ENCODE data around the gene PEMT. TPM values are rescaled to one million over a fixed set of nuclear protein-coding genes. Genes with fewer than 3 reads are reported as not detected.

Gene PEMT
- polyA plus RNA-seq, 5 donors = 22.5 to 40.0 (median 28.3) TPM

- no peak for DNase-seq
Measured at GRCh38 chr17:17572010-17572785, 19.3 kb downstream of the PEMT start.

DNA sequence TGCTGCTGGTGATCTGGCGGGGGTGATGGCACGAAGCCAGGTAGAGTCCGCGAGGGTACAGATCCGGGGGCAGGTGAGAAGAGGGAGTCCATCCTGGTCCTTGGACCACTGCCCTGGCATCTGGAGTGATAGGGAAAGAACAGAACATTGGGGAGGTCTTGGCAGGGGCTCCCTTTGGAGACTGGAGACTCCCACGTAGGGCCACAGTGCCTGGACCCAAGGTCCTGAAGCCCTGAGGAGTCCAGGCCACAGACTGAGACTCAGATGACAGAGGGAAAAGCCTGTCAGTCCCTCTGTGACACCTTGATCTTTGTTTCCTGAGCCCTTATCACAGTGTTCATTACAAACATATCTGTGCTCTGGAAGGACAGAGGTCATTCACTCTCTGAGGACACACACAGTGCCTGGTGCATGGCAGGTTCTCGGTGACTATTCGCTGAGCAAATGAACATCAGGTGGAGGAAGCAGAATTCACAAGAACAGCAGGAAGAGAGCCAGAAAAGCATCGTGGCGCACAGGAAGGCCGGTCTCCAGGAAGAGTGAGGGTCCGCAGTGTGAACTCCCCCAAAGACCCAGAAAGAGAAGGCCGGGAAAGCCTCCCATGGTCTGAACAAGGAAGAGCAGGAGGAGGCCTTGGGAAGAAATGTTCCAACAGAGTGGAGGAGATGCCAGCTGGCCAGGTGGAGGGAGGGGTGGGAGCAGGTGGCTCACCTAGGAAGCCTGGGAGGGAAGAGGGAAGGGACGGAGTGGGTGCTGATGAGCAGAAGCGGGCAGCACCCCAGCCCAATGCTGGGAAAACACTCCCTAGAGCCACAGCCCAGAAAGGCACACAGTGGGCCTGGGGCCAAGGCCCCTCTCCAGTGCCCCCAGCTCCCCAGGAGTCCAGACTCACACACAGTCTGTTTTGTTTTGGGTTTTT lies 20.5 kb downstream of the PEMT start:
- DNase-seq = no peak

DNA sequence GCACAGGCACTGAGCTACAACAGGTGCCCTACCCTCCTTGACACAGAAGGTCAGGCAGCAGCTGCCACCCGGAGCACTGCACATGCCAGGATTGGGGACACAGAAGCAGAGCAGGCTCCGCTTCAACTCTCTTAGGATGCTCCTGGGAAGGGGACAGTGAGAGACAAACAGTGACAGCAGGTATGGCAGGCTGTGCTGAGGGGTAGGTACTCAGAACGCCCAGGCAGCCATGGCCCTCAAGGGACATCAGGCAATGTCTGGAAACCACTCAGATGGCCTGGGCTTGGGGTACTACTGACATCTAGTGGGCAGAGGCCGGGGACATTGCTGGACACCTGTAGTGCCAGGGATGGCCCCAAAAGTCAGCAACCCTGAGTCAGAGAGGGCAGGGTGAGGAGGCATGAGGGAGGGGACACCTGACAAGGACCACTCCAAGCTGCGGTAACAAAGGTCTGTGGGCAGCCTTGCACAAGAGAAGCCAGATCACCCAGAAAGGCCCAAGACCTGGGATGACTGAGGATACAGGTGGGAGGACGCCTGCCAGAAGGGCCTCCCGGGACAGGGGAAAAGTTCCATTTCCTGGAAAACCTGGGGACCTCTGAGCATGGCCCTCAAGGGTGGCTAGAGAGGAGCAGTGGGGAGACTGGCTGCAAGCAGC lies 21.2 kb downstream of the PEMT start:
- DNase-seq = no peak

GRCh38 chr17:17569691-17570090 lies 21.8 kb downstream of the PEMT start:
- DNase-seq = no peak

- no peak for DNase-seq
Measured at GRCh38 chr17:17568772-17569195, 22.7 kb downstream of the PEMT start.

DNA sequence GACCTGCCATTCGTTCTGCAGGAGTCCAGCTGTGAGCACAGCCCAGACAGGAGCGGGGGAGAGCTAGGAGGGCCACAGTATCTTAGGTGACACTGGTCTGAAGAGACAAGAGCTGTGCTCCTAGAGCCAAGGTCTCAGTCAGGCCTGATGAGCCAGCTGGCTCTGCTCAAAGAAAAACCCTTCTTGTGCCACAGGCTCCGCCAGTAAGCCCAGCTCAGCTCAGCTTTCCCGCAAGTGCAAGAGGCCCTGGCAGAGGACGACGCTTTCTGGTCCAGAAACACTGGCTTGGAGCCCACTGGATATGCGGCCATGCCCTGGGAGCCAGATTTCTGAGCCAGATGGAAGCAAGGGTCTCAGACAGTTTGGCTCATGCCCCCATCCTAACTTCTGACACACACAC lies 23.9 kb downstream of the PEMT start:
- peak; percentile 67 for DNase-seq

DNA sequence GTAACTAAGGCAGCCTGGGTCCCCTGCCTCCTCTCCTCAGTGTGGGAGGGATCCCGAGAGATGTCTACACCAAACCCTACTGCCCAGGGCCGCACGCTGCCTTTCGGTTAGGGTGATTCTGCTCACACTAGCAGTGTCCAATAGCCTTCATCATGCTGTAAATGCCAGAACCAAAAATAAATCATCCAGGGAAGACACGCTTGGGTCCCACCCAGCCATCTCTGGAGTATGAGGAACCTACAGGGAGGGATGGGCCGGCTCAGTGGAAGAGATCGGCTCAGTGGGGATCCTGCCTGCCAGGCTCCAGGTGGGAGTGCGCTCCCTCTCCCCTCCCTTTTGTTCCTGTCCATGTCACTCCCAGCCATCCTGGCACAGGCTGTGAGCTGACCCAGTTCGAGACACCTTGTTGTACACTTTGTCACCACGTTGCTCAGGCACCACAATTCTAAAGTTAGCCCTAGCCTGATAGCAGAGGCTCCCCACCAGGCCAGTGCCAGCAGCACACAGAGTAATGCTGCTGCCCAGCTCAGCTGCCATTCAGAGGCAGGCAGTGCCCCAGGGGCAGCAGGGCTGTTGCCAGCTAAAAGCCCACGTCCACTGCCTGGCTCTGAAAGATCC lies 24.5 kb downstream of the PEMT start:
- DNase-seq = no peak

DNA sequence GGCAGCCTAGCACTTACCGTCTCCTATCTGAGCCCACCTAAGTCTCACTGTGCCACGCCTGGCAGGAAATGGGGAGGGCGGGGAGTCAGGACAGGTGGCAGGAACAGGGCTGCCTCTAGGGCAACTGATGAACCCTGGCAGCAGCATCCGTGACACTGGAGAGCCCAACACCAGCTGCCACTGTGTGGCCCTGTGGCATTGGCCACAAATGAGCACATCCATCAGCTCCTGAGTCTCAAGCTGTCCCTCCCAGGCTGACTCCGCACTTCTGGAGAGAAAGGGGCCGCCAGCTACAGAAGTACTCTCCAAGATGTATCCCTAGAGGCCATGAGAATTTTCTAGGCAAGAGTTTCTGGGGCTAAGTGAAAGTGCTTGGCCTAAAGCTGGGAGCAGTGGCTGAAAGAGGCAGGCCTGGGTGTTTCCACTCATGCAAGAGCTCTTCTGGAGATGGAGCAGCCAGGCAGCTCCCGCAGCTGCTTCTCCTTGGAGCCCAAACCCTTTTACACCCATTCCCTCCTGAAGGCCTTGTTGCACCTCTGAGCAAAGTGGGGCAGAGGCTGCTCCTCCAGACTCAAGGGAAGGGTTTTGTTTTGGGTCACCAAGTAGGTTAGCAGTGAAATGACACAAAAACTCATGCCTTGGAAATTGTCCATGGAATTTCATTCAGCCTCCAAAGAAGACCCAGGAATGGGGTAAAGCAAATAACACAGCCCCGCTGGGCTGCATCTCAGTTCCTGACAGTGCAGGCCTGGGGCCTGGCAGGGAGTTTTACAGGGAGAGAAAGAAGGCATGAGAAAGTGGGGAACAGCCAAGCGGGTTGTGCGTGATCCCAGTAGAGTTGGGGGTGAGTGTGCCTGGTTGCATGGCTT lies 25.8 kb downstream of the PEMT start:
- no peak for DNase-seq

GRCh38 chr17:17564896-17565295 lies 26.6 kb downstream of the PEMT start:
- no peak for DNase-seq

GRCh38 chr17:17564323-17564722 lies 27.2 kb downstream of the PEMT start:
- no peak for DNase-seq

DNA sequence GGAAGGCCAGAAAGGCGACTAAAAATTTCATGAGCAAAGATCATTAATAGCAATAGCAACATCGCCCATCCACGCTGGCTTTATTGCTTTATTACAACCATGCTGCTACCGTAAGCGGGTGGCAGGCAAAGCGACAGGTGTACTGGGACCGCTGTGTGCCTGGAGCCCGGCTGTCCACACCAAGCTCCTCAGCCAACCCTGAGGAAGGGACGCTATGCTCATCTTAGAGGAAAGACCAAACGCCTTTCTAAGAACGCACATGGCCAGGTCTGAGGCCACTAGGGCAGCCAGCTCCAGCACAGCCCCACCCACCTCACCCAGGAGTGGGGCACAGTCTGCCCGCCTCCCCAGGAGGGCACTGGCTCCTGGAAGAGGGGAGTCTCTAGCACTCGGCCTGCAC lies 28.0 kb downstream of the PEMT start:
- no peak for DNase-seq

DNA sequence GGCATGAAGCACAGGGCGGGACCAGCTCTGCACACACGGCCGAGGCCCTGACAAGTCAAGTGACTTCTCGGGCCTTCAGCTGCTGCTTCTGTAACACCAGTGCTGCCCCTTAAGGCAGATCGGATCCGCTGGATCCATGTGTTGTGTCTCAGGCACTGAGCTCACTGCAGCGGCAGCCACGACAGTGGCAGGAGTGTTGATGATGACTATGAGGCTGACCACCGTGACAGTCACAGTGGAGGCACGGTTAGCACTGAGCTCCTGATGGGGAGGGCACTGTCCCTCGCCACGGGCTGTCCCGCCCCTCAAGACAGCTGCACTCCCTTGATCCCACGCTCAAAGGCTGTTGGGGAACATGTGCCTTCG lies 29.4 kb downstream of the PEMT start:
- DNase-seq = no peak

DNA sequence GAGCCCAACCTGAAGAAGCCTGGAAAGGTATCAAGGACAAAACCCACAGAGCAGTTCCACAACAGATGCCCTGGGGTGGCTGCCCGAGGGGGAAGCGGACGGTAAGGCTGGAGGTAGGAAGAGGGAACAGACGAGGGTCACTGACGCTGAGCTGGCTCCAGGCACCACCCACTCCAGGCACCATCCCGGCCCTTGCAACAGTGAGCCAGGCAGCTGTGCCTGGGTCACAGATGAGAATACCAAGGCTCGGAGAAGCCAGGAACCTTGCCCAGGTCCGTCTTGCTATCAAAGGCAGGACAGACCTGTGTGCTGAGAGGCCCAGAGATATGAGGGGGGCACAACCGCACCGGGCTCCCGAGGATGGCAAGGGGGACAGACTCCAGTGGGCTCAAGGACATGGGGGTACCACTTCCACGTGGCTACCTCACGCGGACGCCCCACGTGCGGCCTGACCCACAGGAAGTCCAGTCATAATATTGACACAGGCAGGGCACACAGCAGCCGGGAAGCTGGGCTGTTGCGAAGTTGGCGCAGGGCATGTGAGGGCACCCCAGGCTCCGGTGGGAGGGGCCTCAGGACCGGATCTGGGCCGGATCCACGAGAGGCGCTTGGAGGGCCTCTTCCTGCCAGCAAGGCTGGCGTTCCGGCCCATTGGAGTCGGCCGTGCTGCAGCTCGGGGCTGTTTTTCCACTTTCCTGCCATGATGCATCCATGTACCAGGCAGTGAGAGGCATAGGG lies 29.9 kb downstream of the PEMT start:
- no peak for DNase-seq

DNA sequence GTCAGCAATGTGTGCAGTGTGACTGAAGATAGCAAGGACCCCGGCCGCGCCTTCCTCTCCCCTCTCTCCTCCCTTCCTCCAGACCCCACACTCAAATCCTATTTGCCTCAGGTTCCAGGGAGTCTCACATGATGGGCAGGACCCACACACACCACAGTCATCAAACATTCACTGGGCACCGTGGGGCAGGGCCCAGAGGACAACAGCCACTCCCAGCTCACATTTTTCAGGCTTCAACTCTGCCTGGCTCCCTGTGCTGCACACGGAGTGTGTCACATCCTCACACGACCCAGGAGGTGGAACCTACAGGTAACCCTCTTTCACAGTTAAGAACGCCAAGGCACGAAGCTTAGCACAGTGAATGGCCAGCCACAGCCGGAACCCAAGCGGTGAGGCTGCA lies 30.5 kb downstream of the PEMT start:
- no peak for DNase-seq

DNA sequence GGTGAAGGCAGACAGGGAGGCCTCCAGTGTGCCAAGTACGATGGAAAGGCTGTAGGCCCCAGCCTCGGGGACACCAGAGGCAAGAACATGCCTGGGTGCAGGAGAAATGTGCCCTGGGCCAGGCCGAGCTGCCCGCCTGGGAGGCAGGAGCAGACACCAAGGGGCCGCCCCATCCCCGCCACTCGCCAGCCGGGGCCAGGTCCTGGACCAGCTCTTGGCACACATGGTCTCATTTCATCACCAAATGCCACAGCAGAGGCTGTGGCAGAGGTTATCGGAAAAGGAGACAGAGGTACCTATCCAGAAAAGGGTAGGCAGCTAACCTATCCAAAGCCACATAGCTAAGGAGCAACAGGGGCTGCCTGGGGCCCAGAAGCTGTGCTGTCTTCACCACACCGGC lies 31.3 kb downstream of the PEMT start:
- DNase-seq = no peak

DNA sequence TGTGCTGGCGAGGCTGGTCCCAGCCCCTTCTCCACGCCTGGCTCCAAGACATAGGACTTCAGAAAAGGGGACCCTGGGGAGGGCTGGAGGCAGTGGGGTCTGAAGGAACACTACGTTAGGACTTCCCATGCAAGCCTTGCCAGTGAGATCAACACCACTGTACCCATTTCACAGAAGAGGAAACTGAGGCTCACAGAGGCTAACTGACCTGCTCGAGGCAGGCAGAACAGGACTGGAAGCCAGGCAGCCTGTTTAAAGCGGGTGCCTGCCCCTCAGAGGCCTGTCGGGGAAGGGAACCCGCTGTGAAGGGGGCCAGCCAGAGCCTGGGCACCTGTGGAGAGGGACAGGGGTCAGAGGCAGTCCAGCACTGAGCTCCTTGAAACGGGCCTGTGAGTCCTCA lies 32.3 kb downstream of the PEMT start:
- no peak for DNase-seq

DNA sequence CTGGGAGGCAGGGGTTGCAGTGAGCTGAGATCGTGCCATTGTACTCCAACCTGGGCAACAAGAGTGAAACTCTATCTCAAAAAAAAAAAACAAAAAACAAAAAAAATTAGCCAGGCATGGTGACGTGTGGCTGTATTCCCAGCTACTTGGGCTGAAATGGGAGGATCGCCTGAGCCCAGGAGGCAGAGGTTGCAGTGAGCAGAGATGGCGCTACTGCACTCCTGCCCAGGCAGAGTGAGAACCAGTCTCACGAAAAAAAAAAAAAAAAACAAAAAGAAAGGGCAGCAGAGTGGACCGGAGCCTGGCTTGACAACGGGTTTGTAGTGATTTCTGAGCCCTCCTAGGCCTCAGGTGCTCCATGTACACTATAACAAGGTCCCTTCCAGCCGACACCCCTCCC lies 33.1 kb downstream of the PEMT start:
- DNase-seq = no peak

DNA sequence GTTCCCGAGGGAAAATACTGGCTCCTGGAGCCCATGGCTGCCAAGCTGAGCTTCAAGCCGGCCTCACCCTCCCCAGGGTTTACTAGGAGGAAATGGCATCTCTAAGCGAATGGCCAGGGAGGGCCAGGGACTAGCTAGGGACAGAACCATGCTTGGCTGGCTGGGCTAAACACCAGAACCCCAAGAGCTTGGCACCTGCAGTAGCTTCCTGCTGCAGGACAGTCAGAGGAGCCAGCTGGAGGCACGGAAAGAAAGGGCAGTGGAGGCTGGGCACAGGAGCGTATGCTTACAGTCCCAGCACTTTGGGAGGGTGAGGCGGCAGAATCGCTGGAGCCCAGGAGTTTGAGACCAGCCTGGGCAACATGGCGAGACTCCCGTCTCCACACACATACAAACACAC lies 33.7 kb downstream of the PEMT start:
- no peak for DNase-seq

- no peak for DNase-seq
Measured at GRCh38 chr17:17556671-17557070, 34.8 kb downstream of the PEMT start.

- DNase-seq = no peak
Measured at GRCh38 chr17:17555906-17556305, 35.6 kb downstream of the PEMT start.
